H1 (cell line): ENCODE data around the gene SECTM1. TPM values are rescaled to one million over a fixed set of nuclear protein-coding genes. Genes with fewer than 3 reads are reported as not detected.
A peak's percentile ranks its signal among the peaks of the same experiment; 100 is the strongest.

Experiments
- CTCF ChIA-PET: fragments of 300-600 bp; sonication (Branson Sonifier 250); formaldehyde crosslinking; loops from one replicate; lab custom pipeline; 2021; ENCODE audit not compliant: partially characterized antibody; lab: Charles Lee
- POLR2A ChIA-PET: fragments of 300-600 bp; sonication (Branson Sonifier 250); formaldehyde crosslinking; loops from one replicate; lab custom pipeline; 2021; ENCODE audit warnings: inconsistent platforms; ENCODE audit not compliant: partially characterized antibody; lab: Charles Lee
- DNase-seq, 2 experiments: peaks; one replicate each; pipeline versions ENCODE4 v3.0.0 to v3.0.0-alpha.2; 2010 to 2022; ENCODE audit warnings: low spot score in 2 of 2, low read depth in 1 of 2, mixed read lengths in 1 of 2
- FAIRE-seq: peaks from 2 replicates; lab custom pipeline; 2011; peaks lifted over from hg19 to GRCh38; lab: Jason Lieb, UNC
- H2AFZ ChIP-seq: 2 replicates; pipeline ENCODE4 v1.8.1; 2012; ENCODE audit warnings: low read length, inconsistent platforms
- H2AK5ac ChIP-seq: 2 replicates; pipeline ENCODE4 v1.6.1; 2013; ENCODE audit warnings: low read depth, low read length
- H2BK120ac ChIP-seq: replicated peaks from 2 replicates; pipeline ENCODE3; 2013; ENCODE audit warnings: low read depth, low read length, inconsistent platforms
- H2BK12ac ChIP-seq: 2 replicates; pipeline ENCODE4 v1.6.1; 2013; ENCODE audit warnings: low read depth, low read length
- H2BK15ac ChIP-seq: 2 replicates; pipeline ENCODE4 v1.6.1; 2013; ENCODE audit warnings: low read length
- H2BK20ac ChIP-seq: 2 replicates; pipeline ENCODE4 v1.6.1; 2013; ENCODE audit warnings: low read length
- H2BK5ac ChIP-seq: 2 replicates; pipeline ENCODE4 v1.6.1; 2013; ENCODE audit warnings: low read depth, low read length
- H3K14ac ChIP-seq: 2 replicates; pipeline ENCODE4 v1.6.1; 2013; ENCODE audit warnings: inconsistent platforms; ENCODE audit not compliant: insufficient read length
- H3K18ac ChIP-seq: 2 replicates; pipeline ENCODE4 v1.6.1; 2013; ENCODE audit warnings: low read length; ENCODE audit errors: extremely low read depth
- H3K23ac ChIP-seq: 2 replicates; pipeline ENCODE4 v1.6.1; 2013; ENCODE audit warnings: inconsistent platforms; ENCODE audit not compliant: insufficient read length
- H3K23me2 ChIP-seq: 2 replicates; pipeline ENCODE4 v1.6.1; 2013; ENCODE audit warnings: low read depth, low read length
- H3K27ac ChIP-seq: 2 replicates; pipeline ENCODE4 v1.6.1; 2011; ENCODE audit warnings: low read depth, low read length, inconsistent platforms
- H3K27me3 ChIP-seq, 4 experiments: replicated peaks in 1 of 4; 1 replicate in 1 of 4; 2 replicates in 3 of 4; pipeline versions ENCODE4 v1.6.1 to v1.8.1; 2011 to 2013; ENCODE audit warnings: low read length in 3 of 4, mild to moderate bottlenecking in 3 of 4, inconsistent platforms in 2 of 4, mixed read lengths in 2 of 4, moderate library complexity in 1 of 4; ENCODE audit not compliant: control insufficient read depth in 3 of 4, insufficient read depth in 3 of 4; ENCODE audit errors: extremely low read depth in 1 of 4
- H3K36me3 ChIP-seq, 4 experiments: 2 replicates each; pipeline versions ENCODE4 v1.6.1 to v1.8.1; 2011 to 2013; ENCODE audit warnings: mild to moderate bottlenecking in 4 of 4, low read length in 3 of 4, moderate library complexity in 2 of 4, control low read depth in 1 of 4, inconsistent platforms in 1 of 4; ENCODE audit not compliant: insufficient read depth in 4 of 4, control insufficient read depth in 2 of 4
- H3K4ac ChIP-seq: replicated peaks from 2 replicates; pipeline ENCODE3; 2013; ENCODE audit warnings: low read length, low read depth, mixed read lengths, inconsistent platforms; ENCODE audit not compliant: insufficient read length
- H3K4me1 ChIP-seq, 4 experiments: replicated peaks in 1 of 4; 1 replicate in 1 of 4; 2 replicates in 3 of 4; pipeline versions ENCODE4 v1.6.1 to v1.8.1; 2011 to 2013; ENCODE audit warnings: low read length in 3 of 4, inconsistent platforms in 2 of 4, mixed read lengths in 1 of 4; ENCODE audit not compliant: insufficient read depth in 4 of 4, control insufficient read depth in 3 of 4
- H3K4me2 ChIP-seq, 2 experiments: 2 replicates each; pipeline versions ENCODE4 v1.6.1 to v1.8.1; 2011 to 2013; ENCODE audit warnings: low read depth in 2 of 2, low read length in 2 of 2, control low read depth in 1 of 2, inconsistent platforms in 1 of 2, mild to moderate bottlenecking in 1 of 2; ENCODE audit not compliant: insufficient read depth in 1 of 2
- H3K4me3 ChIP-seq, 4 experiments: fragments of 200-600, 300-600 bp in 1 of 4; sonication (generic), shearing (Covaris generic), sonication (Bioruptor Twin) in 1 of 4; 2 replicates each; pipeline versions ENCODE4 v1.5.1 to v1.8.1; 2011 to 2016; ENCODE audit warnings: low read length in 4 of 4, low read depth in 3 of 4, control low read depth in 2 of 4, inconsistent platforms in 2 of 4, mild to moderate bottlenecking in 2 of 4, mixed read lengths in 1 of 4, moderate library complexity in 1 of 4; ENCODE audit not compliant: insufficient read depth in 2 of 4; ENCODE audit errors: extremely low read depth in 1 of 4
- H3K56ac ChIP-seq: replicated peaks from 2 replicates; pipeline ENCODE3; 2013; ENCODE audit warnings: low read depth, mild to moderate bottlenecking, mixed read lengths, low read length, inconsistent platforms; ENCODE audit not compliant: insufficient read length
- H3K79me1 ChIP-seq: 2 replicates; pipeline ENCODE4 v1.6.1; 2013; ENCODE audit warnings: low read depth, low read length, control low read depth
- H3K79me2 ChIP-seq, 2 experiments: 2 replicates each; pipeline versions ENCODE4 v1.6.1 to v1.8.1; 2012 to 2013; ENCODE audit warnings: low read length in 2 of 2, mild to moderate bottlenecking in 2 of 2, inconsistent platforms in 1 of 2; ENCODE audit not compliant: insufficient read depth in 2 of 2, control insufficient read depth in 1 of 2
- H3K9ac ChIP-seq, 4 experiments: replicated peaks in 1 of 4; 1 replicate in 1 of 4; 2 replicates in 3 of 4; pipeline versions ENCODE4 v1.6.1 to v1.8.1; 2011 to 2013; ENCODE audit warnings: low read depth in 3 of 4, low read length in 3 of 4, control low read depth in 2 of 4, mild to moderate bottlenecking in 2 of 4, moderate library complexity in 2 of 4, inconsistent platforms in 1 of 4; ENCODE audit errors: extremely low read depth in 1 of 4
- H3K9me3 ChIP-seq, 2 experiments: 2 replicates each; pipeline versions ENCODE4 v1.6.1 to v1.8.1; 2012 to 2013; ENCODE audit warnings: mild to moderate bottlenecking in 2 of 2, moderate library complexity in 2 of 2, control low read depth in 1 of 2, inconsistent platforms in 1 of 2, low read depth in 1 of 2, low read length in 1 of 2, mixed read lengths in 1 of 2; ENCODE audit not compliant: insufficient read depth in 2 of 2
- H4K20me1 ChIP-seq, 2 experiments: replicated peaks in 1 of 2; 2 replicates each; pipeline versions ENCODE3 to v1.8.1; 2011 to 2013; ENCODE audit warnings: inconsistent platforms in 2 of 2, low read length in 2 of 2, mild to moderate bottlenecking in 1 of 2; ENCODE audit not compliant: insufficient read depth in 2 of 2, control insufficient read depth in 1 of 2
- H4K5ac ChIP-seq: 2 replicates; pipeline ENCODE4 v1.6.1; 2013; ENCODE audit warnings: low read length, low read depth, mixed read lengths, inconsistent platforms; ENCODE audit not compliant: insufficient read length
- H4K8ac ChIP-seq: 2 replicates; pipeline ENCODE4 v1.8.0; 2013; ENCODE audit warnings: mild to moderate bottlenecking, moderate library complexity, low read length, inconsistent platforms; ENCODE audit not compliant: insufficient read depth; ENCODE audit errors: extremely low read depth
- H4K91ac ChIP-seq: replicated peaks from 2 replicates; pipeline ENCODE3; 2013; ENCODE audit warnings: low read length, mixed read lengths, inconsistent platforms; ENCODE audit not compliant: insufficient read length
- ASH2L ChIP-seq: fragments of 200-600, 300-600 bp; sonication (generic); IDR thresholded peaks from one replicate; pipeline ENCODE4 v1.7.1; 2017; ENCODE audit warnings: low read length
- BCL11A ChIP-seq, 2 experiments: IDR thresholded peaks; one replicate each; pipeline ENCODE4 v1.6.1; 2011; ENCODE audit warnings: low read depth in 2 of 2, low read length in 2 of 2, mild to moderate bottlenecking in 2 of 2
- CBX8 ChIP-seq: fragments of 300-800, 300-1000 bp; sonication (generic); IDR thresholded peaks from 2 replicates; pipeline ENCODE4 v1.7.1; 2016; ENCODE audit warnings: low read depth, low read length, borderline replicate concordance
- CEBPB ChIP-seq: IDR thresholded peaks from 2 replicates; pipeline ENCODE4 v1.6.1; 2012; ENCODE audit warnings: low read depth, low read length
- GTF2F1 ChIP-seq: IDR thresholded peaks from 2 replicates; pipeline ENCODE4 v1.6.1; 2012; ENCODE audit warnings: low read depth, low read length, improper control_type of control experiment, borderline replicate concordance
- HDAC2 ChIP-seq, 2 experiments: fragments of 300-600 bp in 1 of 2; sonication (generic) in 1 of 2; IDR thresholded peaks; 2 replicates each; pipeline ENCODE4 v1.6.1; 2011 to 2012; ENCODE audit warnings: low read depth in 2 of 2, low read length in 2 of 2, mild to moderate bottlenecking in 2 of 2, moderate library complexity in 2 of 2, borderline replicate concordance in 1 of 2, inconsistent platforms in 1 of 2
- POLR2A ChIP-seq, 2 experiments: IDR thresholded peaks; 1 replicate in 1 of 2; 2 replicates in 1 of 2; pipeline ENCODE4 v1.6.1; 2011; ENCODE audit warnings: low read depth in 2 of 2, low read length in 2 of 2, mild to moderate bottlenecking in 2 of 2; ENCODE audit errors: control extremely low read depth in 1 of 2
- RFX5 ChIP-seq: IDR thresholded peaks from 2 replicates; pipeline ENCODE4 v1.6.1; 2011; ENCODE audit warnings: low read depth, low read length, improper control_type of control experiment, borderline replicate concordance
- RNF2 ChIP-seq: fragments of 200-900, 300-1000 bp; sonication (generic); IDR thresholded peaks from 2 replicates; pipeline ENCODE4 v1.7.1; 2016; ENCODE audit warnings: borderline replicate concordance, low read depth, mild to moderate bottlenecking, antibody characterized with exemption, low read length; ENCODE audit not compliant: poor library complexity, severe bottlenecking; ENCODE audit errors: missing control alignments
- SAP30 ChIP-seq: fragments of 300-600 bp; sonication (generic); IDR thresholded peaks from 2 replicates; pipeline ENCODE4 v1.7.1; 2012; ENCODE audit warnings: low read length, moderate library complexity, mild to moderate bottlenecking, inconsistent platforms; ENCODE audit not compliant: insufficient read depth, insufficient replicate concordance
- SUZ12 ChIP-seq: fragments of 200-600 bp; sonication (generic); IDR thresholded peaks from 2 replicates; pipeline ENCODE4 v1.6.1; 2012; ENCODE audit warnings: mild to moderate bottlenecking, inconsistent platforms, low read length, moderate library complexity, mixed read lengths
- TBP ChIP-seq: IDR thresholded peaks from 2 replicates; pipeline ENCODE4 v1.6.1; 2011; ENCODE audit warnings: low read depth, low read length, improper control_type of control experiment
- ZNF274 ChIP-seq: IDR thresholded peaks from 2 replicates; pipeline ENCODE4 v1.7.0; 2012; ENCODE audit warnings: low read length, borderline replicate concordance; ENCODE audit errors: extremely low read depth
- WGBS, 2 experiments: shearing (Covaris generic) in 1 of 2; methylation state at CpG; one replicate each; pipeline versions ENCODE4 v1.1.6 to v1.1.7; 2013 to 2015; ENCODE audit warnings: low lambda C conversion rate in 2 of 2, mixed read lengths in 2 of 2, inconsistent platforms in 1 of 2, low coverage in 1 of 2, missing lambda C conversion rate in 1 of 2; ENCODE audit not compliant: insufficient replicate concordance in 2 of 2, insufficient coverage in 1 of 2, insufficient read length in 1 of 2; ENCODE audit errors: extremely low coverage in 1 of 2, missing lambda C conversion rate in 1 of 2; 5-methylcytosine and 5-hydroxymethylcytosine counted together
- polyA plus RNA-seq, 7 experiments: library from polyadenylated mRNA; depleted of rRNA in 3 of 7; stranded (reverse) in 5 of 7; unstranded in 2 of 7; fragments of >200 nt in 5 of 7; fragments of 200-250 nt in 2 of 7; gene quantifications; 1 replicate in 5 of 7; 2 replicates in 1 of 7; 4 replicates in 1 of 7; pipeline versions ENCODE4 v1.2.1 to v1.2.3, GENCODE V29; 2011 to 2013; ENCODE audit warnings: missing spikeins in 2 of 7, mixed read lengths in 2 of 7
- total RNA-seq: library from RNA; stranded (reverse); fragmentation: NEBNext Ultra II Directional; extraction: Animal tissue kit (Norgen Biotek cat#: 25700); gene quantifications from 2 replicates; pipeline ENCODE4 v1.2.1, GENCODE V29; 2021

The SECTM1 gene
- total and polyA plus RNA-seq, 2 of the 8 experiments (the other 6 are each of a cell fraction or from before 2014, with no cell fraction given): 0.20 to 0.65 TPM

- Histone ChIP-seq H3K79me2 (no peaks in the 10 kb centered on the region), H3K23me2 (no peaks in the 10 kb centered on the region; the same call in 1 of the 2 replicates), H3K79me1 (no peaks in the 10 kb centered on the region), H3K18ac (no peak overlapping the region), H3K4me3 (no peak overlapping the region), H4K91ac (no peak overlapping the region), H4K8ac (peak overlapping the region; percentile 71), H3K14ac (no peak overlapping the region), H3K27ac (no peak overlapping the region), H3K9me3 (peaks cover 0 to 14% of the 10 kb centered on the region in 2 experiments; a peak in 1 of 4 replicates), H3K9ac (no peak overlapping the region), H2BK120ac (no peak overlapping the region), H3K36me3 (no peaks in the 10 kb centered on the region), H3K4me1 (peaks cover 0 to 6% (median 4%) of the 10 kb centered on the region in 4 experiments; a peak in 6 of 7 replicates), H3K4ac (no peak overlapping the region), H2AFZ (no peak overlapping the region), H3K27me3 (no peaks in the 10 kb centered on the region; a peak in 2 of 7 replicates), H4K20me1 (peaks cover 0 to 14% of the 10 kb centered on the region in 2 experiments), H3K4me2 (no peak overlapping the region), H2AK5ac (no peak overlapping the region), H3K56ac (no peak overlapping the region), H2BK20ac (no peak overlapping the region), H2BK15ac (0 out of 2 replicates have a peak overlapping the region, but pooled peaks have one; percentile 16), H2BK12ac (no peak overlapping the region), H4K5ac (no peak overlapping the region), H3K23ac (no peak overlapping the region), H2BK5ac (no peak overlapping the region)
- ChIA-PET POLR2A (interaction anchor here (1.2 kb wide), 1 partner anchor 10 kb away, joined by 3 read pairs; no protein-coding TSS in a partner anchor), CTCF (interaction anchor here (0.5 to 4.7 kb wide), 16 partner anchors 8 to 1289 kb away, joined by 3 to 32 read pairs (median 4); partner anchors contain the start of gene SECTM1)
- WGBS, 2 experiments: 90% methylated on average over 17 of the region's 21 CpGs; no CpG with 5 or more reads in 1 of the 2 experiments
- no peak for DNase-seq
- no peak for FAIRE-seq
- TF ChIP-seq CBX8 (no peak), RFX5 (no peak), TBP (no peak), POLR2A (IDR thresholded peaks at IDR 0.05; ENCODE audit: control extremely low read depth in 1 of 2, low read depth in 2 of 2, low read length in 2 of 2) (no peak), ASH2L (no peak), RNF2 (no peak), ZNF274 (no peak), GTF2F1 (no peak), HDAC2 (IDR thresholded peaks at IDR 0.05; ENCODE audit: borderline replicate concordance in 1 of 2, low read depth in 2 of 2, low read length in 2 of 2) (no peak), CEBPB (no peak), SAP30 (no peak), BCL11A (IDR thresholded peaks at IDR 0.05; ENCODE audit: low read depth in 2 of 2, low read length in 2 of 2) (no peak), SUZ12 (no peak)
These were observed 11.6 kb downstream of the SECTM1 start for GRCh38 chr17:82321947-82322466.
